ENCODE data around the gene AKR1C3. TPM values are rescaled to one million over a fixed set of nuclear protein-coding genes. Genes with fewer than 3 reads are reported as not detected.
"Not testable (repeated sequence)": the region's sequence is repeated elsewhere in the genome, so short reads cannot be mapped to it uniquely, and the experiment has no call there.

AKR1C3 gene
- total RNA-seq, 1 donor from 2014 or later = 45.4 TPM

GRCh38 chr10:5103481-5103880 lies 9.3 kb downstream of the AKR1C3 start:
- Histone ChIP-seq H3K9me3 (no peaks in the 10 kb centered on the region), H3K27ac (no peak overlapping the region), H3K36me3 (peaks cover 0 to 42% of the 10 kb centered on the region in 2 donors), H3K27me3 (no peaks in the 10 kb centered on the region), H3K4me1 (no peaks in the 10 kb centered on the region), H3K4me3 (no peak overlapping the region)
- intact Hi-C loops (cut with DNase I) = no loop called here
- TF ChIP-seq CTCF (IDR thresholded peaks at IDR 0.05) (no peak), POLR2A (IDR thresholded peaks at IDR 0.05) (no peak), POLR2AphosphoS5 (IDR thresholded peaks at IDR 0.05; ENCODE audit: insufficient read depth in 1 of 2, low read depth in 1 of 2) (no peak)
- no peak for DNase-seq (ENCODE audit: extremely low spot score in 2 of 2)

GRCh38 chr10:5105626-5106025 lies 11.4 kb downstream of the AKR1C3 start:
- no peaks in the 10 kb centered on the region for H3K4me1 ChIP-seq
- TF ChIP-seq POLR2A (IDR thresholded peaks at IDR 0.05) = no peak
- TF ChIP-seq POLR2AphosphoS5 (IDR thresholded peaks at IDR 0.05; ENCODE audit: insufficient read depth in 1 of 2, low read depth in 1 of 2) = no peak
- no peak for TF ChIP-seq CTCF (IDR thresholded peaks at IDR 0.05)
- H3K4me3 ChIP-seq = no peak overlapping the region
- intact Hi-C loops (cut with DNase I) = no loop called here
- H3K27me3 ChIP-seq = no peaks in the 10 kb centered on the region
- no peak for DNase-seq (ENCODE audit: extremely low spot score in 2 of 2)
- H3K36me3 ChIP-seq = peaks cover 0 to 28% of the 10 kb centered on the region in 2 donors
- no peak overlapping the region for H3K27ac ChIP-seq
- no peaks in the 10 kb centered on the region for H3K9me3 ChIP-seq

GRCh38 chr10:5106553-5106952 lies 12.3 kb downstream of the AKR1C3 start:
- H3K4me3 ChIP-seq = no peak overlapping the region
- H3K27ac ChIP-seq = no peak overlapping the region
- intact Hi-C loops (cut with DNase I) = no loop called here
- no peak for DNase-seq (ENCODE audit: extremely low spot score in 2 of 2)
- no peaks in the 10 kb centered on the region for H3K27me3 ChIP-seq
- H3K9me3 ChIP-seq = no peaks in the 10 kb centered on the region
- no peaks in the 10 kb centered on the region for H3K4me1 ChIP-seq
- H3K36me3 ChIP-seq = peaks cover 0 to 28% of the 10 kb centered on the region in 2 donors
- TF ChIP-seq CTCF (IDR thresholded peaks at IDR 0.05) = no peak
- TF ChIP-seq POLR2AphosphoS5 (IDR thresholded peaks at IDR 0.05; ENCODE audit: insufficient read depth in 1 of 2, low read depth in 1 of 2) = no peak
- TF ChIP-seq POLR2A (IDR thresholded peaks at IDR 0.05) = no peak

- Histone ChIP-seq H3K4me3 (no peak overlapping the region), H3K4me1 (no peaks in the 10 kb centered on the region), H3K9me3 (no peaks in the 10 kb centered on the region), H3K36me3 (peaks cover 0 to 27% of the 10 kb centered on the region in 2 donors), H3K27me3 (no peaks in the 10 kb centered on the region), H3K27ac (no peak overlapping the region)
- TF ChIP-seq POLR2A (IDR thresholded peaks at IDR 0.05) (no peak), CTCF (IDR thresholded peaks at IDR 0.05) (no peak), POLR2AphosphoS5 (IDR thresholded peaks at IDR 0.05; ENCODE audit: insufficient read depth in 1 of 2, low read depth in 1 of 2) (no peak)
- no peak for DNase-seq (ENCODE audit: extremely low spot score in 2 of 2)
- intact Hi-C loops (cut with DNase I) = no loop called here
These were observed 13.8 kb downstream of the AKR1C3 start for GRCh38 chr10:5107860-5108526.

GRCh38 chr10:5108658-5109416 lies 14.6 kb downstream of the AKR1C3 start:
- TF ChIP-seq POLR2AphosphoS5 (IDR thresholded peaks at IDR 0.05; ENCODE audit: insufficient read depth in 1 of 2, low read depth in 1 of 2) (no peak), POLR2A (IDR thresholded peaks at IDR 0.05) (no peak), CTCF (IDR thresholded peaks at IDR 0.05) (no peak)
- no peak overlapping the region for H3K27ac ChIP-seq
- H3K27me3 ChIP-seq = no peaks in the 10 kb centered on the region
- H3K4me3 ChIP-seq = no peak overlapping the region
- intact Hi-C loops (cut with DNase I) = no loop called here
- peaks cover 0 to 19% of the 10 kb centered on the region in 2 donors for H3K36me3 ChIP-seq
- H3K9me3 ChIP-seq = no peaks in the 10 kb centered on the region
- DNase-seq (ENCODE audit: extremely low spot score in 2 of 2) = no peak
- no peaks in the 10 kb centered on the region for H3K4me1 ChIP-seq

GRCh38 chr10:5109861-5110260 lies 15.6 kb downstream of the AKR1C3 start:
- H3K9me3 ChIP-seq; DNase-seq (ENCODE audit: extremely low spot score in 2 of 2); H3K4me1 ChIP-seq; H3K27me3 ChIP-seq; H3K27ac ChIP-seq; intact Hi-C loops (cut with DNase I); H3K4me3 ChIP-seq: not testable (repeated sequence)
- peaks cover 0 to 19% of the 10 kb centered on the region in 2 donors for H3K36me3 ChIP-seq
